ENCODE results near the gene WT1. TPM values are rescaled to one million over a fixed set of nuclear protein-coding genes. Genes with fewer than 3 reads are reported as not detected.

WT1 gene
- total and polyA plus RNA-seq, 2 donors (not counting 3 experiments of a cell fraction or from before 2014, with no cell fraction given): not detected

- Histone ChIP-seq H3K36me3 (ENCODE audit: control insufficient read depth in 2 of 2, extremely low read depth in 1 of 2, insufficient read depth in 2 of 2, low read length in 2 of 2) (no peaks in the 10 kb centered on the region), H3K9ac (replicated peaks; ENCODE audit: extremely low read depth, insufficient read depth, low read length) (no peak overlapping the region), H3K9me1 (replicated peaks; ENCODE audit: control insufficient read depth, extremely low read depth, insufficient read depth, low read length) (no peaks in the 10 kb centered on the region), H3K27ac (ENCODE audit: insufficient read depth, low read depth, low read length) (no peak overlapping the region), H2AFZ (ENCODE audit: low read depth, low read length) (no peak overlapping the region), H3K27me3 (ENCODE audit: control insufficient read depth in 2 of 2, insufficient read depth in 2 of 2, low read length in 2 of 2) (no peaks in the 10 kb centered on the region), H3K4me1 (ENCODE audit: control insufficient read depth, extremely low read depth, insufficient read depth, low read length) (no peaks in the 10 kb centered on the region), H4K20me1 (replicated peaks; ENCODE audit: control insufficient read depth, extremely low read depth, insufficient read depth, low read length) (no peaks in the 10 kb centered on the region), H3K4me3 (replicated peaks in 1 of 3; ENCODE audit: insufficient read depth in 1 of 3, low read depth in 1 of 3, low read length in 3 of 3) (no peak overlapping the region), H3K9me3 (replicated peaks; ENCODE audit: control insufficient read depth, insufficient read depth, low read length) (no peaks in the 10 kb centered on the region), H3K4me2 (ENCODE audit: insufficient read depth, low read length) (no peak overlapping the region), H3K79me2 (ENCODE audit: control insufficient read depth, insufficient read depth, low read length) (no peaks in the 10 kb centered on the region)
- dilution Hi-C loops (cut with MboI; ENCODE audit: extremely low pct_ligation_motif_present, low sequenced_read_pairs) (no loop called here), intact Hi-C loops (cut with micrococcal nuclease) (no loop called here)
- no peak for FAIRE-seq
- TF ChIP-seq GATA2 (IDR thresholded peaks at IDR 0.05; ENCODE audit: insufficient read depth, insufficient read length, low read depth, low read length) (no peak), CTCF (IDR thresholded peaks at IDR 0.05; ENCODE audit: extremely low read depth in 1 of 2, insufficient read depth in 1 of 2, low read depth in 1 of 2, low read length in 2 of 2) (no peak), POLR2AphosphoS5 (IDR thresholded peaks at IDR 0.05; ENCODE audit: insufficient read depth, low read depth, low read length) (no peak), EZH2 (IDR thresholded peaks at IDR 0.05; ENCODE audit: borderline replicate concordance, low read depth, low read length, severe bottlenecking) (no peak), POLR2A (IDR thresholded peaks at IDR 0.05; ENCODE audit: low read depth, low read length) (no peak), JUN (IDR thresholded peaks at IDR 0.05; ENCODE audit: borderline replicate concordance, insufficient read depth, insufficient read length, low read depth) (no peak), FOS (IDR thresholded peaks at IDR 0.05; ENCODE audit: borderline replicate concordance, insufficient read depth, low read length) (no peak), MAX (IDR thresholded peaks at IDR 0.05; ENCODE audit: insufficient read depth, insufficient read length) (no peak), MYC (IDR thresholded peaks at IDR 0.05; ENCODE audit: low read depth, low read length) (no peak)
- no TSS peak for BruUV-seq (replicated peaks)
- DNase-seq (ENCODE audit: low read depth, low spot score): no peak
- POLR2A ChIA-PET: no interaction called here
- CTCF ChIA-PET: interaction anchor here (1.4 to 1.7 kb wide), 4 partner anchors 10 to 31 kb away, joined by 5 to 7 read pairs (median 6); no protein-coding TSS in a partner anchor
These were observed 91.9 kb downstream of the WT1 start for GRCh38 chr11:32343325-32344008.

Measured in endothelial cell of umbilical vein (primary cell).